OCI-M1 (cell line): ENCODE measurements around the gene TCF4.

Experiments
- DNase-seq: peaks from one replicate; lab custom pipeline; 2025; lab: John Stamatoyannopoulos, UW

The TCF4 gene

DNA sequence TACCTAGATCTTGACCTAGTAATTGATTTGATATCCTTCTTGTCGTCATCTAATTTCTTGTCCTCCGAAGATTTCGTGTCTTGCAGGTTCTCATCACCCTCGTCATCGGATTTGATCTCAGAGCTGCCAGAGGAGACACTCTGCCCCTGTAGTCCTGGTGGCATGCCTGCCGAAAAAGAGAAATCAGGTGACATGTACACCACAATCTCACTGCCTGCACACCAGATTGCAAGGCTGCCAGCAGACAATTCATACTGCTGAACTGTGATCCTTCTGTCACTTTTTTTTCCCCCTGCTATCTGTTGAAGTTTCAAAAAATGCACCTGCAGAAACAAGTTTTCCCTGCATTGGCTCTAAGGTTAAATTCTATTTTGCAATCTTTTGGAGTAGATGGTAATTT lies 355.5 kb downstream of the TCF4 start:
- DNase-seq: no peak

DNA sequence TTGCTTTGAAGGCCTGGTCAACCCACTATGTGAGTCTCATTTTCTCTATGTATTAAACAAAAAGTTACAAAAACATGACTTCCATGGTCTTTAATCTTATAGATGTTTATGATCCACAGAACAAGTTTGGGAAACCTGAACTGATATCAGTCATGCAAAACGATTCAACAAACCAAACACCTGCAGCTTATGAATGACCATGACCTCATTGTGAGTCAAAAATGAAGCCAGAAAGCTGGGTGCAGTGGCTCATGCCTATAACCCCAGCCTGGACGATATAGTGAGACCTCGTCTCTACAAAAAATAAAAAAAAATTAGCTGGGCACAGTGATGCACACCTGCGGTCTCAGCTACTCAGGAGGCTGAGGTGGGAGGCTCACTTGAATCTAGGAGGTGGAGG lies 358.3 kb downstream of the TCF4 start:
- DNase-seq: no peak

DNA sequence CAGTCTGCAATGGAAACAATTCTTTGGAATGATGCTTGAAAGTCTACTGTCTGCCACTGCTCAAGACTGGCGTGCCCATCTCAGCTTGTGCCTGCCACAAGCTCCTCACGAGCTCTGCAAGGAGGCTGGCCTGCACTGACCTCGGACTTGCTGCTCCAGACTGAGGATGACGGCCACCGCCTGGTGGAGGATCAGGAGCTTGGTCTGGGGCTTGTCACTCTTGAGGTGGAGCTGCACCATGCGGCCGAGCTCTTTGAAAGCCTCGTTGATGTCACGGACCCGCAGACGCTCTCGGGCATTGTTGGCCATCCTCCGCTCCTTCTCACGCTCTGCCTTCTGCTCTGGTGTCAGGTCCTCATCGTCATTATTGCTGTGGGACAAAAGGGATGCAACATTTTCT lies 359.3 kb downstream of the TCF4 start:
- no peak for DNase-seq

DNA sequence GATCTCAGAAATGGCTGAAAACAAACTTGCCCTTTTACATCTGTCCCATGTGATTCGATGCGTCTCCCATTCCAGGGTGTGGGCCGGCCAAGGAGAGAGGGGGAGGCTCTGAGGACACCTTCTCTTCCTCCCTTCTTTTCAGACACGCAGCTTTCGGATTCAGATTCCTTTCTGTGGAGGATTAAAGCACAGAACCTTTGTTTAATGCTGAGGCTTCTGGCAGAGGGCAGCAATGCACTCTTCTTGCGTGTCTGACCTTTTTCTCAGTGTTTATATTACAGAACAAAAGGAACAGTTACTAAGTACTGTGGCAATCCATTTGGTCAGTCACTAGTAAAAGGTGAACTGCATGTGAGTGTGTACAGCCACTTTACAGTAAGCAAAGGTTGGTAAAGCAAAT lies 359.8 kb downstream of the TCF4 start:
- no peak for DNase-seq

DNA sequence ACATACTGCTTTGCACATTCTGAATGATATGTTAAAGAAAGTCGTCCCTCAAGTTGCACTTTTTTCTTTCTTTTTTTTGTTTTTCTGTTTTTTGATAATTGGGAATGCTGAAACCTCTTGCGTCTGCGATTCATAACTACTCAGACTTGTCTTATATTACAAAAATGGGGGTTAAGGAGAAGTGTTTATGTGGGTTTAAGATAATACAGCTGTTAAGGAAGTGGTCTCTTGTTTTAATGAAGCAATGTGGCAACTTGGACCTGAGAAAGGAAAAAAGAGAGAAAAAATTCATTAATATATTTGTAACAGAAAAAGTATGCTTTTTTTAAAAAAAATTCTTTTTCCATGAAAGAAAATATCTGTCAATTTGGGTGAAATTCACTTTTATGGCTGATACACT lies 360.2 kb downstream of the TCF4 start:
- no peak for DNase-seq

GRCh38 chr18:55226044-55226443 lies 361.9 kb downstream of the TCF4 start:
- no peak for DNase-seq

DNA sequence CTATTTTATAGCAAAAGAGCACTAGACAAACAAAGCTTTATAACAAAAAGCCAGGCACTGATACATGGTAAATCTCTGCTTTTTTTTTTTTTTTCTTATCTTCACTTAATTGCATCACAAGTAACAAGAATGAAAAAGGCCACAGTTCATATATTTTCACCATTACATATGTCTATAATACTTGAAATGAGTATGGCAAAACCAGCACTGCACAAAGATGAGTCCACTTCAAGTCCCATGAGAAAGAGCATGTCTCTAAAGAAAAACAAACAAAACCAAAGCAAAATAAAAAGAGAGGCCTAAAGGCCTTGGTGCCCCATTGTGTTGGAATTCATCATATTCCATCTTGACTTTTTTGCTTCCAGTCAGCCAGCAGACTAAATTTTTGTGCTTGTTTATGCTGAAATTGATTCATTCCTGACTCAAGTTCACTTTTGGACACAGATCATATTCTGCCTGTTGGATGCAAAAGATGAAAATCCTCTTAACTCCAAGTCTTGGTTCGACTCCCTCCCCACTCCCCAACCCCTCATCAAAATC lies 363.8 kb downstream of the TCF4 start:
- no peak for DNase-seq

DNA sequence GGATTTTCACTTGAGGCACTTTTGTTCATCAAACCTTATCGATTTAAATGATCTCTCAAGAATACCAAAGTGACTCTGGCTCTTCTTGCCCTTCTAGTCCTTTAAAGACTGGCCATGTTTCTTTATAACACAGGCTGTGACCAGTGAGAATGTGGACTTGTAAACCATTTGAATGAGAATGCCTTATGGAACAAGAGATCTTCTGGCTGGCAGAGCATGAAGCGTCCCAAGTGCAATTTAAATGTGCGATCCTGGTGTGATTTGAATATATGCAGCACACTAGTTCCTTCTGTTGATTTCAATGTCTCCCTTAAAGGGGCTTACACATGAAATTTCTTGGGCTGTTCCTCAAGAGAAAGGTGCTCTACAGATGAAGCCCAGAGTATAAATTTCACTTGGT lies 366.4 kb downstream of the TCF4 start:
- no peak for DNase-seq

DNA sequence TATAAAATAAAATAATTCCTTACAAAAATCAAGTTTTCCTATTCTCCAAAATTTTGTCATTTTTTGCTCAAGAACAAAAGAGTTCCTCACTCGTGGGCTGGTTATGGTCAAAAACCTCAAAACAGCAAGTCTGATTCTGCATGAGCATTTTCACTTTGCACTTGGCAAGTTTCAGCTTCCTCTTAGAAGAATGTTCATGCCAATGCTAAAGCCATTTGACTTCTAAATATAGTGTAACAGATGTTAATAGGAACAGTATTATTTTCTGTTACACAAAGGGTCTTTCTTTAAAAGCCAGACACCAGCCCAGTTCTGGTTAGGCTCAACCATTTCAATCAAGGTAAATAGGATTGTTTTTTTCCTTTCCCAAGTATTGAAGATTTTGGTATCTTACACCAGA lies 367.5 kb downstream of the TCF4 start:
- DNase-seq: peak; percentile 6

DNA sequence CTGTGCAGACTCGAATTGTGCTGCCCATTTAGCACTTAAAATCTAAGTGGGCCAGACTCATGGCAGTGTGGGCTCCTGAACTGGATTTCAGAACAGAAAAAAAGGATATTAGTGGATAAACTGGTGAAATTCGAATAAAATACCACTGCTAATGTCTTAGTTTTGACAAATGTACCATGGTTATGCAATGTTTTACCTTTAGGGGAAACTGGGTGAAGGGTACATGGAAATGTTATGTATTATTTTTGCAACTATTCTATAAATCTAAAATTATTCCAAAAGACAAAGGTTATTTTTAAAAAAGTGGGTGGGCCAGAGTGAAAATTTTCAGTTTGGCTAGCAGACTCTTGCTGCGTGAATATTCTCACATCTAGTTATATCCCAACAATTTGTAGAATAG lies 368.2 kb downstream of the TCF4 start:
- no peak for DNase-seq

GRCh38 chr18:55219059-55219458 lies 368.9 kb downstream of the TCF4 start:
- no peak for DNase-seq

DNA sequence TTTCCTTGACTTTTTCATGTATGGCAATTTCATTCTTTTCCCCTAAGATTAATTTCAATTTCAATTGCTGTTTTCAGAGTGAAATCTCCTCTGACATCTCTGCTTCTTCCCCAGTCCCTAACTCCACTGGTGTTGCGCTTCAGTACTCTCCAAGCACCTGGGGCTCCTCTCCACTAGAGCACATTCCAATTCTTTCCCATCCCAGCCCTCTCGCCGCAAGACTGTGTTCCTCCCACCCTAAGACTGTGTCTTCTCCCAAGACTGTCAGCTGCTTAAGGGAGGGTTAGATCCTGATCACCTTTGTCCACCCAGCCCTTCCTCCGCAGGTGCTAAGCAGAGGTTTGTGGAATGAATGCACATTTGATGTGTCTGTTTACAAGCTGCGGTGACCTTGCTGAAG lies 373.0 kb downstream of the TCF4 start:
- no peak for DNase-seq

- no peak for DNase-seq
Measured at GRCh38 chr18:55214534-55214933, 373.5 kb downstream of the TCF4 start.

GRCh38 chr18:55213586-55213985 lies 374.4 kb downstream of the TCF4 start:
- no peak for DNase-seq

DNA sequence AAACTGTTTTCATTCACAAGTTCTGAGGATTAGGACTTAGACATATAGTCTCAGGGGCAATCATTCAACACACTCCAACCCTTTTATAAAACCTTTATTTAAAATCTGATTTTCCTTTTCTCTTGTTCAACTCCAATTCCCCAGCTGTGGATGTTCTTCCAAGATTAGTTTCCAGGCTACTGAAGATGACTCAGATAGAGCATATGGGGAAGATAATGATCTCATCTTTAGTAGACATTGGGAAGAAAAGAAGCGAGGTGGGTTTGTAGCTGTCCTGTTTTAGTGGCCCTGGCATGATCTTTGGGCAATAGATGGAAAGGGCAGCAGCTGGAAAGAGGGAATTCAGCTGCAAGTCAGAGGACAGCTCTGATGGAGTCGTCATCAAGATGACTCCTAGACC lies 381.1 kb downstream of the TCF4 start:
- no peak for DNase-seq

- no peak for DNase-seq
Measured at GRCh38 chr18:55202232-55202917, 385.6 kb downstream of the TCF4 start.

GRCh38 chr18:55199291-55199963 lies 388.6 kb downstream of the TCF4 start:
- DNase-seq: peak; percentile 14

- no peak for DNase-seq
Measured at GRCh38 chr18:55195863-55196262, 392.1 kb downstream of the TCF4 start.

- no peak for DNase-seq
Measured at GRCh38 chr18:55189972-55190371, 398.0 kb downstream of the TCF4 start.

GRCh38 chr18:55186588-55186987 lies 401.4 kb downstream of the TCF4 start:
- DNase-seq: no peak

GRCh38 chr18:55185391-55185790 lies 402.6 kb downstream of the TCF4 start:
- no peak for DNase-seq

- no peak for DNase-seq
Measured at GRCh38 chr18:55179835-55180234, 408.2 kb downstream of the TCF4 start.

DNA sequence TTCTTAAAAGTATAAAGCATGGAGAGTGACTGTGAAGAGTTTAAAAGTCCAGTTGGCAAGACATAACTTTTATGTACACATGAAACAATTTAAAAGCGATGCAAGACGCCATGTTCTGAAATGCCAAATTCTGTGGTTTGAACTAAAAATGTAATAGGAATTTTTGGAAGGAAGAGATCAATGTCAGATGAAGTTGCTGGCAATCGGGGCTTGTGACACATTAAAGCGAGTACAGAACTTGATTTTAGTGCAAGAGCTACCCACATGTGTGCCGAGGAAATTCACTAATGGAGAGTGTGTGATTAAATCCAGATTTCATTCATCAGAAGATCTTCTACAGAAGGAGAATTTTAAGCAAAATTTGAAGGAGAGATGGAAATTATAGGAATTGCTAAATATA lies 408.6 kb downstream of the TCF4 start:
- DNase-seq: no peak

DNA sequence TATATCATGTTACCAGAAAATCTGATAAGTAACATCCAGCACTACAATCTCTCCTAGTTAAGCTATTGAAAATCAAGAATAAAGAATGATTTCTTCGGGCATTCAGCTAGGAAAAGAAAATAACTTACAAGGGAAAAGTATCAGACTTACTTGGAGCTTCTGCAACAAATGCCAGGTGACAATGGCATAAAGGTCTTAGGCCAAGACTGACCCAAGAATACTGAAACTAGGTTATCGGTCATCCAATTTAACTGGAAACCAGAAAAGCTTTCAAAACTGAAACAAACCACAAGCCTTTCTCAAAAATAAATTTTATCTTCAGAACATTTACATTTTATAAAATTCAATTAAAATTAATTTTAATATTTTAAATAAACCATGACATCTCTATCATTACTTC lies 414.7 kb downstream of the TCF4 start:
- DNase-seq: no peak
